Measurements from ENCODE around the gene EXPH5.

GRCh38 chr11:108538502-108538901 lies 55.1 kb downstream of the EXPH5 start:
- TF ChIP-seq CTCF (IDR thresholded peaks at IDR 0.05) (no peak), POLR2AphosphoS5 (IDR thresholded peaks at IDR 0.05) (no peak)

Data from prostate gland (tissue), 2 donors.